ENCODE measurements around the gene DNAI1.

DNA sequence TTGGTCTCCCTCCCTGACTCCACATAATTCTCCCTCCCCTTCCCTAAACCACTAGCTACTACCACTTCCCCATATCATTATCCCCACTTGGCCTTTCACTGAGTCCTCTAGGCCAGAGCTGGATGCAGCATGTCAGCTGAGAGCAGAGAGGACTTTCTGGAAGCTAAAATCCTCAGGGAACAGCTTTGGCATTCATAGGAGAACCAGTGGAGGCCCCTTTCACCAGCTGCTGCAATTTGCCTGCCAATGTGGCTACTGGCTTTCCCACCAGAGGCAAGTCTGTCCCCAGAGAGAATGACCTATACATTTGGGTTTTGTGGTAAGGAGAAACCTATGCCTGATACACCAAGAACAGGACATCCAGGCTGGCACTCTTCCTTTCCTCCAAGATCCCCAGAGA, 14.6 kb upstream of the DNAI1 start:
- no peak for TF ChIP-seq CTCF (conservative IDR thresholded peaks at IDR 0.05; ENCODE audit: low read depth, low read length)
- no peak for TF ChIP-seq EZH2 (IDR thresholded peaks at IDR 0.05; ENCODE audit: low read length, unreplicated experiment)
- no peak for TF ChIP-seq EZH2phosphoT487 (IDR thresholded peaks at IDR 0.05; ENCODE audit: borderline replicate concordance, low read length)

All from PC-3 (cell line).